ENCODE measurements around the gene ZNF70.

DNA sequence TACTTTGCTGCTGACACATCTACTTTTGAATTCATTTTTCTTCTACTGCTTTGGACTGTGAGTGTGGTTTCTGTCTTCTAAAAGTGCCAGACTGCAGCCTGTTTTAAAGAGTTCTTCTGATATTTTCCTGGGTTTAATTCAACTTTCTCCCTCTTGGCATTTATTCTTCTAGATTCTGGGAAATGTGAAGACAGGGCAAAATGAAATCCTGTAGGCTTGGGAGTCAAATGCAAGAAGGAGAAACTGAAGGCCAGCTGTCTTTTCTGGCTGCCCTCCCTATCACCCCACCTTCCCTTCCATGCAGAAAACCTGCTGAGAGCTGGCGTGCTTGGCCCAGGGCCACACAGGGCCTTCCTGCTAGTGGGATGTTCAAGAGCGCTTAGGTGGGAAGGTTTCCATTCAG lies 7.6 kb downstream of the ZNF70 start:
- TF ChIP-seq, protein P1, sequence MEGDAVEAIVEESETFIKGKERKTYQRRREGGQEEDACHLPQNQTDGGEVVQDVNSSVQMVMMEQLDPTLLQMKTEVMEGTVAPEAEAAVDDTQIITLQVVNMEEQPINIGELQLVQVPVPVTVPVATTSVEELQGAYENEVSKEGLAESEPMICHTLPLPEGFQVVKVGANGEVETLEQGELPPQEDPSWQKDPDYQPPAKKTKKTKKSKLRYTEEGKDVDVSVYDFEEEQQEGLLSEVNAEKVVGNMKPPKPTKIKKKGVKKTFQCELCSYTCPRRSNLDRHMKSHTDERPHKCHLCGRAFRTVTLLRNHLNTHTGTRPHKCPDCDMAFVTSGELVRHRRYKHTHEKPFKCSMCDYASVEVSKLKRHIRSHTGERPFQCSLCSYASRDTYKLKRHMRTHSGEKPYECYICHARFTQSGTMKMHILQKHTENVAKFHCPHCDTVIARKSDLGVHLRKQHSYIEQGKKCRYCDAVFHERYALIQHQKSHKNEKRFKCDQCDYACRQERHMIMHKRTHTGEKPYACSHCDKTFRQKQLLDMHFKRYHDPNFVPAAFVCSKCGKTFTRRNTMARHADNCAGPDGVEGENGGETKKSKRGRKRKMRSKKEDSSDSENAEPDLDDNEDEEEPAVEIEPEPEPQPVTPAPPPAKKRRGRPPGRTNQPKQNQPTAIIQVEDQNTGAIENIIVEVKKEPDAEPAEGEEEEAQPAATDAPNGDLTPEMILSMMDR (IDR thresholded peaks at IDR 0.05): no peak
- TF ChIP-seq SIN3A (IDR thresholded peaks at IDR 0.05; ENCODE audit: borderline replicate concordance, insufficient read depth, low read depth, low read length) (no peak), POLR2AphosphoS5 (IDR thresholded peaks at IDR 0.05; ENCODE audit: low read depth, low read length) (no peak), TCF7L2 (IDR thresholded peaks at IDR 0.05; ENCODE audit: low read depth, low read length) (no peak)
- TF ChIP-seq, protein P2, sequence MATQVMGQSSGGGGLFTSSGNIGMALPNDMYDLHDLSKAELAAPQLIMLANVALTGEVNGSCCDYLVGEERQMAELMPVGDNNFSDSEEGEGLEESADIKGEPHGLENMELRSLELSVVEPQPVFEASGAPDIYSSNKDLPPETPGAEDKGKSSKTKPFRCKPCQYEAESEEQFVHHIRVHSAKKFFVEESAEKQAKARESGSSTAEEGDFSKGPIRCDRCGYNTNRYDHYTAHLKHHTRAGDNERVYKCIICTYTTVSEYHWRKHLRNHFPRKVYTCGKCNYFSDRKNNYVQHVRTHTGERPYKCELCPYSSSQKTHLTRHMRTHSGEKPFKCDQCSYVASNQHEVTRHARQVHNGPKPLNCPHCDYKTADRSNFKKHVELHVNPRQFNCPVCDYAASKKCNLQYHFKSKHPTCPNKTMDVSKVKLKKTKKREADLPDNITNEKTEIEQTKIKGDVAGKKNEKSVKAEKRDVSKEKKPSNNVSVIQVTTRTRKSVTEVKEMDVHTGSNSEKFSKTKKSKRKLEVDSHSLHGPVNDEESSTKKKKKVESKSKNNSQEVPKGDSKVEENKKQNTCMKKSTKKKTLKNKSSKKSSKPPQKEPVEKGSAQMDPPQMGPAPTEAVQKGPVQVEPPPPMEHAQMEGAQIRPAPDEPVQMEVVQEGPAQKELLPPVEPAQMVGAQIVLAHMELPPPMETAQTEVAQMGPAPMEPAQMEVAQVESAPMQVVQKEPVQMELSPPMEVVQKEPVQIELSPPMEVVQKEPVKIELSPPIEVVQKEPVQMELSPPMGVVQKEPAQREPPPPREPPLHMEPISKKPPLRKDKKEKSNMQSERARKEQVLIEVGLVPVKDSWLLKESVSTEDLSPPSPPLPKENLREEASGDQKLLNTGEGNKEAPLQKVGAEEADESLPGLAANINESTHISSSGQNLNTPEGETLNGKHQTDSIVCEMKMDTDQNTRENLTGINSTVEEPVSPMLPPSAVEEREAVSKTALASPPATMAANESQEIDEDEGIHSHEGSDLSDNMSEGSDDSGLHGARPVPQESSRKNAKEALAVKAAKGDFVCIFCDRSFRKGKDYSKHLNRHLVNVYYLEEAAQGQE (IDR thresholded peaks at IDR 0.05; ENCODE audit: insufficient read depth in 1 of 2, low read depth in 2 of 2, low read length in 1 of 2): no peak
